ENCODE results near the gene HOXA3.

HOXA3 gene

GRCh38 chr7:27083646-27084045 is 68.7 kb downstream of the HOXA3 start:
- no peak for DNase-seq (ENCODE audit: low read depth)
- H3K4me3 ChIP-seq (ENCODE audit: control insufficient read depth, low read depth, low read length) = no peak overlapping the region
- TF ChIP-seq, protein P1, sequence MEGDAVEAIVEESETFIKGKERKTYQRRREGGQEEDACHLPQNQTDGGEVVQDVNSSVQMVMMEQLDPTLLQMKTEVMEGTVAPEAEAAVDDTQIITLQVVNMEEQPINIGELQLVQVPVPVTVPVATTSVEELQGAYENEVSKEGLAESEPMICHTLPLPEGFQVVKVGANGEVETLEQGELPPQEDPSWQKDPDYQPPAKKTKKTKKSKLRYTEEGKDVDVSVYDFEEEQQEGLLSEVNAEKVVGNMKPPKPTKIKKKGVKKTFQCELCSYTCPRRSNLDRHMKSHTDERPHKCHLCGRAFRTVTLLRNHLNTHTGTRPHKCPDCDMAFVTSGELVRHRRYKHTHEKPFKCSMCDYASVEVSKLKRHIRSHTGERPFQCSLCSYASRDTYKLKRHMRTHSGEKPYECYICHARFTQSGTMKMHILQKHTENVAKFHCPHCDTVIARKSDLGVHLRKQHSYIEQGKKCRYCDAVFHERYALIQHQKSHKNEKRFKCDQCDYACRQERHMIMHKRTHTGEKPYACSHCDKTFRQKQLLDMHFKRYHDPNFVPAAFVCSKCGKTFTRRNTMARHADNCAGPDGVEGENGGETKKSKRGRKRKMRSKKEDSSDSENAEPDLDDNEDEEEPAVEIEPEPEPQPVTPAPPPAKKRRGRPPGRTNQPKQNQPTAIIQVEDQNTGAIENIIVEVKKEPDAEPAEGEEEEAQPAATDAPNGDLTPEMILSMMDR (conservative IDR thresholded peaks at IDR 0.05; ENCODE audit: control insufficient read depth, insufficient read depth, low read depth, low read length) = no peak

- TF ChIP-seq, protein P1 (conservative IDR thresholded peaks at IDR 0.05; ENCODE audit: control insufficient read depth, insufficient read depth, low read depth, low read length) = no peak
- DNase-seq (ENCODE audit: low read depth) = no peak
- no peak overlapping the region for H3K4me3 ChIP-seq (ENCODE audit: control insufficient read depth, low read depth, low read length)
Measured at GRCh38 chr7:27082171-27082570, 70.2 kb downstream of the HOXA3 start.

DNA sequence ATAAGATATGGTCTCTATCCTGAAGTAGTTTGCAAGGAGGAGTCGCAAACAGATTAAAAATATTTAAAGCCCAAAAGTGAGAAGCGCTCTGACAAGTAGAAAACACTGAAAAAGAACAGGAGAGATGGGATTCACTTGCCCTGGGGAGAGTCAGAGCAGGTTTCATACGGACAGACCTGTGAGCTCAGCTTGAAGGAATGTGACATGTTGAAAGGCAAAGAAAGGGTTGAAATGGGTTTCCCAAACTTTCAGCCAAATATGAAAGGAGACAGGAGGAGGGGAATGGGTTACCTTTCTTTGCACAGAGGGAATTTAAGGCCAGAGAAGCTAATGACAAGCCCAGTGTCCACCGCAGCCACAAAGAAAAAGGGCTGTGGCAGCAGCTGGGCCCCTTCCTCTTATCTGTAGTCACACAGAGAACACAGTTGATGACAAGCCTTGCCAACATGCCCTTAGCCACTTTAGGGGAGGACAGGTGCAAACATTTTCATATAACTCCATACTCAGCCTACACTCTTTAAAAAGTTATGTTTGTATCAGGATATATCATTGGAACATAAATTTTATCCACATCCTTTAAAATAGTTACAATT is 71.4 kb downstream of the HOXA3 start:
- no peak for DNase-seq (ENCODE audit: low read depth)
- no peak overlapping the region for H3K4me3 ChIP-seq (ENCODE audit: control insufficient read depth, low read depth, low read length)
- TF ChIP-seq, protein P1 (conservative IDR thresholded peaks at IDR 0.05; ENCODE audit: control insufficient read depth, insufficient read depth, low read depth, low read length) = no peak

DNA sequence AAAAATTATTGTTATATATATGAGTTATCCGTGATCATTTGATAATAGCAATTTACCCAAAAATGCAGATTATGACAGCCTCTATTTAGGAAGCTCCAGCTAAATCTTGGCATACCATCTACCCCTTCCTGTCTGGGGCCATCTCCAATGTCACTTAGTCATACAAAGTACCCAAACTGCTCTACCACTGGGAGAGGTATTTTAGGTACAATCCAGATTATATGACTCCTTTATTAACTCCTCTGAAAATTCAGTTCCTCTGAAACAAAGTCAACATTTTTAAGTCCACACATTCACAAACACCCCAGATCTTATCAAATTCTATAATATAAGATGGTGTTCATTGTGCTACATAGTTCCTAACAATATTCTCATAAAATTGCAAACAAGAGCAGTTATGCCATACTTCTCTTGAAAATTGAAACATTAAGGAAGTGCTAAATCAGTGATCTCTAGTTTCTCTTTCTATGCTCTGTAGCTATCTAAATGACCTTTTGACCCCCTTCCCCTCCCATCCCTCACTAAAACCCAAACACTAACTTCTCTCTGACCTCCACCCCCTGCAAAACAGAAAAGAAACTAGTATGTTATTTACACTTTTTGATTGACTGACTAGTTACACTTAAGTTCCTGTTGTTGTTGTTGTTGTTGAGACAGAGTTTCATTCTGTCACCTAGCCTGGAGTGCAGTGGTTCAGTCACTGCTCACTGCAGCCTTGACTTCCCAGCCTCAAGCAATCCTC is 73.0 kb downstream of the HOXA3 start:
- no peak overlapping the region for H3K4me3 ChIP-seq (ENCODE audit: control insufficient read depth, low read depth, low read length)
- TF ChIP-seq, protein P1 (conservative IDR thresholded peaks at IDR 0.05; ENCODE audit: control insufficient read depth, insufficient read depth, low read depth, low read length) = no peak
- DNase-seq (ENCODE audit: low read depth) = no peak

- H3K4me3 ChIP-seq (ENCODE audit: control insufficient read depth, low read depth, low read length) = no peak overlapping the region
- TF ChIP-seq, protein P1 (conservative IDR thresholded peaks at IDR 0.05; ENCODE audit: control insufficient read depth, insufficient read depth, low read depth, low read length) = no peak
- DNase-seq (ENCODE audit: low read depth) = no peak
Measured at GRCh38 chr7:27078616-27079233, 73.7 kb downstream of the HOXA3 start.

DNA sequence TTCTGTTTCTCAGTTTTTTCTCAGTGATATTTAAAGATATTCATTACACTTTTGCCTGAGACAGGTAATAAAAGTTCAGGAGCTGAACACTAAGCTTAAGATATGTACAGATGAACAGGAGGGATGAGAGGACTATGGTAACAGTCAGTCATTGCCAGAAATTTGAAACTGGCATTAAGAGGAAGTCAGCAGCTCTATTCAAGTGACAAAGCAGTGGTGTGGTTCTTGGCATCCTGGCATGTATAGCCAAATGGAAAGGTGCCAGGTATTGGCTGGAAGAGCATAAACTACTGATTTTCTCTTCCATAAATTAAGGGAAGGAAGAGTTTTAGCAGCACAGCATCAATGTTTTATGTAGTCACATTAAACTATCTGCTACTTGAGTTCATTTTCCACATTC is 79.3 kb downstream of the HOXA3 start:
- no peak for DNase-seq (ENCODE audit: low read depth)
- no peak overlapping the region for H3K4me3 ChIP-seq (ENCODE audit: control insufficient read depth, low read depth, low read length)
- TF ChIP-seq, protein P1 (conservative IDR thresholded peaks at IDR 0.05; ENCODE audit: control insufficient read depth, insufficient read depth, low read depth, low read length) = no peak
